ENCODE data around the gene PXMP4. TPM values are rescaled to one million over a fixed set of nuclear protein-coding genes. Genes with fewer than 3 reads are reported as not detected.

The PXMP4 gene
- polyA plus RNA-seq, 12 donors = 8.1 to 13.0 (median 10.4) TPM; not detected in 1

DNA sequence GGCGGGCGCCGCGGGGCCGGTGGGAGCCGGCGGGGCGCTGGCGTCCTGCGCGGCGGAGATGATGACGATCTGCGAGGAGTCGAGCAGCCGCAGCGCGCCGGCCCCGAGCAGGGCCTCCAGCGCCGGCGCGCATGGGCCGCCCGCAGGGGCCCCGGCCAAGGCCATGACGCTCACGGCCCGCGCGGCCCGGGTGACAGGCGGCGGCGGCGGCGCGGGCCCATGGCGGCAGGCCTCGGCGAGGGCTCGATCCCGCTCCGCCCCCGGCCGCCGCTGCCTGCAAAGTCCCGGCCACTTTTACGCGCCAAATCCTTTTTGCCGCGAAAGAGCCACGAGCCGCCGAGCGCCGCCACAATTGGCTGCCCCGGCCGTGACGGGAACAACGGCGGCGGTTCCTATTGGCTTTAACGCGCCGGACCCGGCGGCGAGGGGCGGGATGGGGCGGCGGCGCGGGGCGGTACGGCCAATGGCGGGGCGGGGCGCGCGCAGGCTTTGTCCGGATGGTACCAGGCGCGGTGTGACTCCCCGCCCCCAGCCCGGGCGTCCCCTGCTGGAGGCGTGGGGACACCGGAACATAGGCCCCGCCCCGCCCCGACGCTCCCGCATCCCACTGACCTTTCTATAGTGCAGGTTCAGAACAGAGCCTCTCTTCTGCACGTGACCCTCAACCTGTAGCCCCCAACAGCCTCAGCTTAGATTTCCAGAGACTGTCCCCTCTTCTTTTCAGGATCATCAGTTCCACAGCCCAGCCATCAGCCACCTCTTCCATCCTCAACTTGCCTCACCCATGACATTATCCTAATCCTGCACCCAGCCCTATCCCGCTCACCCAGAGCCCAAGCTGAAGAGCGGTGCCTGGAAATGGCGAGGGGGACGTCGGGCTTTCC lies 33.8 kb downstream of the PXMP4 start, which contains the start of gene E2F1:
E2F1 (minus strand) TSS at position 286 of the 884 bp plus-strand sequence; CDS start at position 165, 121 bp downstream.
- peak; percentile 92 for DNase-seq

DNA sequence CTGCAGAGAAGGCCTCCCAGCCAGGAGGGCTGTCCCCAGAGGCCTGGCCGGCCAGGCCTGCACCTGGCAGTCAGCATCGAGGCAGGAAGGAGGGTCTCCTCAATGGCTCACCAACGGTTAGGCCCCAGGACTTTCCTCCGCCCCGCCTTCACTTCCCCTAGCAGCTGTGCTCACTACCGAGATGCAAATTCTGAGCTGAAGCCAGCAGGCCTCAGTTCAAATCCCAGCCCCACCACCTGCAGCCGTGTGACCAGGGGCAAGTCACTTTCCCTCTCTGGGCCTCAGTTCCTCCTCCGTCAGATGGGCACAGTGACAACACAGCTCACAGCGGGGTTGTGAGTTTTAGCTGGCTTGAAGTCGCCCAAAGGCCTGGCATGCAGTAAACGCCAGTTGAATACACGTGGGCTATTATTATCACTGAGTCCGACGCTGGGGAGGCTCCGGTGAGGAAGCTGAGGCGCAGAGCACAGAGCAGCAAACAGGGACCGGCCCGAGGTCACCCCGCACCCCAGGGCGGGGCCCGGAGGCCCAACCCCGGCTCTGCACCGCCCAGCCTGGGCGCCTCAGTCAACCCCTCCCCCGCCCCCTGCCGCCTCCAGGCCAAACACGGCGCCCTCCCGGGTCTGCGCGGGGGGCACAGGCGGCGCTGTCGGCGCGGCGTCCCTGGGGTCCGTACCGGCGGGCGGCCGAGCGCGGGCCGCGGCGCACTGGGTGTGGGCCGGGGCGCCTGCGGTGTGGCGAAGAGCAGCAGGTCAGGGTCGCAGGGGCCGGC lies 34.6 kb downstream of the PXMP4 start:
- peak; percentile 48 for DNase-seq

DNA sequence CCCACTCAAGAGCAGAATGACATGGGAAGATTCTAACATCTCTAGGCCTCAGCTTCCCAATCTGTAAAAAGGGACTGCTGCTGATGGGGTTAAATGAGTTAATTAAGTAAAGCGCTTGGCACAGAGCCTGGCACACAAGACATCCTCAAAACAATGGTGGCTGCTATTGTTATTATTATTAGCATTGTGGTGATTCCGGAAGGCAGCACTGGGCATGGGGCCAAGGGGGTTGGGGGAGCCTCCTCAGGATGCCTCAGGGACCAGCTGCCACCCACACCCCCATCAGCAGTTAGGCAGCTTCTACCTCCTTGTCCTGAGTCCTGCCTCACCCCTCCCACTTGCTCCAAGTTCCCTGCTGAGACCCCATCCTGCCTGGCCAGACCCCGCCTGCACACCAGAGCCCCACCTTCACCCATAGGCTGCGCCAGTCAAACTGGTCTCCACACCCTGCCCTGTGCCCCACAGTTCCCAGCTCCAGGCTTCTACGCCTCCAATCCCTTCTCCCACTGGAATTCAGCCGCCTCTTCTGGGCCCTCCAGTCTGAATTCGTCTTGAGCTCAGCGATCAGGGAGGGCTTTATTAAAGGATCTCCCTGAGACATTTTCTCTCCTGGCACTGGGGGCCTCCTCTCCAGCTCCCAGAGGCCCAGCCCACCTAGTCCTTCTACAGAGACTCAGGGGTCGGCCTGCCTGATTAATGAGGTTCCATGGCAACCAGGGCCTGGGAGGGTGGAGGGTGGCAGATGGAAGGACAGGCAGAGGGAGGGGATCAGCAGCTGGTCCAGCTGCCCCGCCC lies 35.4 kb downstream of the PXMP4 start:
- no peak for DNase-seq

DNA sequence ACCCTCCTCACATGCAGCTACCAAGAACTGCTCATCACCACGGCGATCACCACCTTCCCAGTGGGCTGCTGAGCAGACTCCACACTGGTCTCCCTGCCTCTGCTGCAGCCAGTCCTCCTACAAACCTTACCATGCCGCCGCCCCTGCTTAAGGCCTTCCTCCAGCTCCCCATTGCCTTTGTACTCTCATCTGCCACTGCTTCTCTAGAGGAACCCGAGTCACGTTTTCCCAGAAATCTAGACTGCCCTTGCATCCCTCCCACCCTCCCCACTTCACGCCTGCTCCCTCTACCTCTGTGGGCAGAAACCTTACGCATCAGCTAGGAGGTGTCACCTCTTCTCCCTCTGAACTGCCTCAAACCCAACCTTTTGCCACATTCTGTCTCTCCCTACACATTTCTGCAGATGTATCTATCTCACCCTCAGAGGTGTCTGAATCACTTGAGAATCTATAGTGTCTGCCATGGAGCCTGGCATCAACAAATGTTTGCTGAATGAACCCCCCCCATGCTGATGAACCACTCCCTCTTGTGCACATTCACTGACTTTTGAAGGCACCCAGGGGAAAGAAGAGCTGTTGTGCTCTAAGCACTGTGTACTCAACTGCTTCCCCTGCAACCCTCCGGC lies 38.3 kb downstream of the PXMP4 start:
- DNase-seq = no peak

DNA sequence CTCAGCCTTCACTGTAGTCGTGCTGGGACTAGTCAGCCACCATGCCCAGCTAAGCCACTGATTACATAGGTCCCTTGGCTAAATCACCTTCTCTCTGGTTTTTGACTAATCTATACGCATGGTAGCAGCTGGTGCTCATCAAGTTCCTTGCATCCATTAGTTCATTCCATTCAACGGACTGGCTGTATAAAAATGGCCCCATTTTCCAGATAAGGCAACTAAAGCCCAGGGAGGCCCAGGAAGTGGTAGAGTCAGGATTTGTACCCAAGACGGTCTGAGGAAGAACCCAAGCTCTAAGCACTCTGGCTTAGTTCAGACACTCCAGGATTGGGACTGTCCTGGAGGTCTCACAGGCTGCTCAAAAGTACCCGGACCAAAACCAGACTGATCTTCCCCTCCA lies 38.8 kb downstream of the PXMP4 start:
- DNase-seq = no peak

DNA sequence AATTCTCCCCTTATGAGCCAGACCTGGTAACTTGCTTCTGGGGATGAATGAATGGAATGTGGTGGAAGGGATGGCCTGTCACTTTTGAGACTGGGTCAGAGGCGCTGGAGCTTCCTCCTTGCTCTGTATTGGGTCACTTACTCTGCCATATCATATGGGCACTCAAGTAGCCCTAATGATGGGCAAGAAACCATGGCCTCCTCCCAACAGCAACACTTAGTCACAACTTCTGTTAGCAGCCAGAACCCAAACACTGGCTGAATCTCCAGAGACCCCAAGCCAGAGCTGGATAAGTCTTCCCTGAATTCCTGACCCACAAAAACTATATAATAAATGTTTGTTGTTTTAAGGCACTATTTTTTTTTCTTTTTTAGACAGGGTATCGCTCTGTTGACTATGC lies 39.4 kb downstream of the PXMP4 start:
- DNase-seq = no peak

DNA sequence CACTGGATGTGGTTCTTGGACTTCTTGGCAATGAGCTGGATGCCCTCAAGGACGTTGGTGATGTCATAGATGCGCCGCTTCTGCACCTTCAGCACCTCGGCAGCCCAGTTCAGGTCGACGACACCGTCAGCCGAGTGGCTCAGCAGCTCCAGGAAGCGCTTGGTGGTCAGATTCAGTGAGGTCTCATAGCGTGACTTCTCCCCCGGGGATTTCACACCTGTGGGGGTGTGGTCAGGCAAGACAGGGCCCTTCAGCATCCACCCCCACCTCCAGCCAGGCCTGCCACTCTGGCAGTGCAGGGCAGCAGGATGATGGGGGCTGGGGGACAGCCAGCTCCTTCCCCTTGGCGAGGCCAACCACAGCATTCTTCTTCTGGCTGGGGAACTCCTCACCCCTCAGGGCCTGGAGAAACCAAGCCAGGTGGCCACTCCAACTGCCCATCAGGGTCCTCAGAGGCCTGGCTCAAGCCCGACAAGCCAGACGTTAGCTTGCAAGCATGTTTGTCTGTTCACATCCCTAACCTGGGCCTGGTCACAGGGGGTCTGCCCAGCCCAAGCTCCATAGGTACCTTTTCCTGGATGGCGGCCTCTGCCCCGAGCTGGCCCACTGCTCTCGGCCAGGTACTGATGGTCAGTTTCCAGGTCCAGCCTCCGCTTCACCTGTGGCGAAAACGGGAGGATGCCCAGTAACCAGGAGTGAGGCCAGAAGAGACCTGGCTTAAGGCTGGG lies 40.2 kb downstream of the PXMP4 start:
- no peak for DNase-seq

DNA sequence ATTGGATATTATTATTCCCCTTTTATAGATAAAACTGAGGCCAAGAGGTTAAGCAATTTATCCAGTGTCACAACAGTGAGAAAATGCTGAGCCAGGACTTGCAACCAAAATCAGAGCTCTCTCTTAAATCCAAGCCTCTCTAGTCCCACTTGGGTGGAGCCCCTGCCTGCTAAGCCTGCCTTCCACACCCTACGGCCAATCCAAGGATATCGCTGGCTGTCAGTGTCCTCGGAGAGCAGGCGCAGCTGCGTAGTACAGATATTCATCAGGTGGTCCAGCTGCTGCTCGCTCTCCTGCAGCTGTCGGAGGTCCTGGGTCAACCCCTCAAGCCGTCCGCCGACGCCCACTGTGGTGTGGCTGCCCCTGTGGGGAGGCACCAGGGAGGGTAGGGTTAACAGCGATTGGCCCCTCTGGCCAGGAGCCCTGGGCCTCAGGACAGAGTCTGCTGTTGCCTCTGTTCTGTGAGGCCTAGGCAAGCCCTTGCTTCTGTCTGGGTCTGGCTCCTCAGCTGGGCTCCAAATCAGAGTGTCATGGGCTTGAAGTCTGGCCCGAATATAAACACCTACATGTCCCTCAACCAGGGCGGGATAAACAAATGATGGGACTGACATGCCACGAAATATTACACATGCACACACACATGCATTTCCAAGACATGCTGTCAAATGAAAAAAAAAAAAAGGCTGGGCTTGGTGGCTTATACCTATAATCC lies 42.0 kb downstream of the PXMP4 start:
- DNase-seq = peak; percentile 72

DNA sequence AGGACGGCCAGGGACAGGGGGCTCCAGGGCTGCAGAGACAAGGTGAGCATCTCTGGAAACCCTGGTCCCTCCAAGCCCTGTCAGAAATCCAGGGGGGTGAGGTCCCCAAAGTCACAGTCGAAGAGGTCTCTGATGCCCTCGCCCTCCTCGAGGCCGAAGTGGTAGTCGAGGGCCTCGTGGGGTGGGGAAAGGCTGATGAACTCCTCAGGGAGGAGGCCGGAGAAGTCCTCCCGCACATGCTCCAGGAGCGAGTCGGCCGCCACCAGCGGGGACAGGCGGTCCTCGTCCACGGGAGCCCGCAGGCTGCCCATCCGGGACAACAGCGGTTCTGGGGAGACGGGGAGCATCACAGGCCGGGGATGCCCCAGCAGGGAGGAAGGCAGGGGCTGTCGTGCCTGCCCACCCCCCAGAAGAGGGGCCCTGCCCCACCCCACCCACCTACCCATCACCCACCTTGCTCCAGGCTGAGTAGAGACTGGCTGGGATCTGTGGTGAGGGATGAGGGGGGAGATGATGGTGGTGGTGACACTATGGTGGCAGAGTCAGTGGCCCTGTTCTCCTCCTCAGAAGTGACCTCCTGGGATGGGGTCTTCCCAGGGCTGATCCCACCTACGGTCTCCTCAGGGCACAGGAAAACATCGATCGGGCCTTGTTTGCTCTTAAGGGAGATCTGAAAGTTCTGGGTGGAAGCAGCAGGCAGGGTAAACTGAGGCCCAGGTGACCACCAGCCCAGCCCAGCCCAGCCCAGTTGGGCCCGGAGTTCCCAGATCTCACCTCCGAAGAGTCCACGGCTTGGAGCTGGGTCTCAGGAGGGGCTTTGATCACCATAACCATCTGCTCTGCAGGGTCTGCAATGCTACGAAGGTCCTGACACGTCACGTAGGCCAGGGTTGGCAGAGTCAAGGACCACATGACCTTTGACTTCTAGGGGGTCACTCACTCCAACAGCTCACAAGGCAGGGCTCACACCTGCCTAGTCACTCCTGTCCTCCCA lies 43.2 kb downstream of the PXMP4 start:
- DNase-seq = no peak

DNA sequence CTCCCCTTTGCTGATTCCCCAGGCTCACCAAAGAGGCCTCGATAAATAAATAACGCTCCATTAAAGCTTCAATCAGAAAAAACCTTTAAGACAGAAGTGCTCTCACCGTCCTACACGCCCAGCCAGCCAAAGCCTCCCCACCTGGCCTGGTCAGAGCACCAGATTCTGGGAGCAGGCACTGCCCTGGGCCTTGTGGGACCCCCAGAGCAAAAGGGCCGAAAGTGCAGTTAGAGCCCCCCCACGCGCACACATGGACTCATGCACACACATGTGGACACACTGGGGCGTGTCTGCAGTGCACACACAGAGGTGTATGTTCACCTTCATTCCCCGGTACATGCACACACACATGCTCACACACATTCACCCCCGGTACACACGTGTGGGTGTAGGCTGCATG lies 44.0 kb downstream of the PXMP4 start:
- no peak for DNase-seq

DNA sequence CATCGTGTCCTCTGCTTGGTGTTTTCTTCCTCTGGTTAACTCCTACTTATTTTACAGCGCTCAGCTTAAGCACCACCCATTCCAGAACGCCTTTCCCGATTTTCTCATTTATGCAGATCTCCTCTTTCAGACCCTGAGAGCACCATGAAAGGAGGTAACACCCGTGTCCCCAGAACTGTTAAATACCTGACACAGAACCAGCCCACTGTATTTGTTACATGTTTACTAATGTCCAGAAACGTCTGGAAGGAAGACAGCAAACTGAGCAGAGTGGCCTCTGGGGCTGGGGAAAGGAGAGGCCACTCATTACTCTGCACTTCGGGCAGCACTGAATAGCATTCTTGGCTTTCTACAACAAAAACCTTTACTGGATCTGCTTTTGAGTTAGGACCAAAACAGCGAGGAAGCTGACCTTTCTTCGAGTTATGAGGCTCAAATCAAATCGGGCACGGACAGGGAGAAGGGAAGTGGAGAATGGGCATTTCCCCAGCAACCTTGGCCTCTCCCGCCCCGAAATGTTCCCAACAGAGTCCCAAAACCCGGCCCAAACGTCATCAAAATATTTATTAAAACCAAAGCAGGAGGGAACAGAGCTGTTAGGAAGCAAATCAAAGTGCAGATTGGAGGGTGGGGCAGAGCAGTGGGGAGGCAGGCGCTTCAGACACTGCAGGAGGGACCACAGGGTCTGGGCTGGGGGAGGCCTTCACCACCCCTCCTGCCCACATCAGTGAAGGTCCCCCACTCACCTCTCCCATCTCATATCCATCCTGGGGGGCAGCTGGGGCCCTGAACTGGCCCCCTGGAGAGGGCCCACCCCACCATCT lies 44.8 kb downstream of the PXMP4 start:
- peak; percentile 42 for DNase-seq

DNA sequence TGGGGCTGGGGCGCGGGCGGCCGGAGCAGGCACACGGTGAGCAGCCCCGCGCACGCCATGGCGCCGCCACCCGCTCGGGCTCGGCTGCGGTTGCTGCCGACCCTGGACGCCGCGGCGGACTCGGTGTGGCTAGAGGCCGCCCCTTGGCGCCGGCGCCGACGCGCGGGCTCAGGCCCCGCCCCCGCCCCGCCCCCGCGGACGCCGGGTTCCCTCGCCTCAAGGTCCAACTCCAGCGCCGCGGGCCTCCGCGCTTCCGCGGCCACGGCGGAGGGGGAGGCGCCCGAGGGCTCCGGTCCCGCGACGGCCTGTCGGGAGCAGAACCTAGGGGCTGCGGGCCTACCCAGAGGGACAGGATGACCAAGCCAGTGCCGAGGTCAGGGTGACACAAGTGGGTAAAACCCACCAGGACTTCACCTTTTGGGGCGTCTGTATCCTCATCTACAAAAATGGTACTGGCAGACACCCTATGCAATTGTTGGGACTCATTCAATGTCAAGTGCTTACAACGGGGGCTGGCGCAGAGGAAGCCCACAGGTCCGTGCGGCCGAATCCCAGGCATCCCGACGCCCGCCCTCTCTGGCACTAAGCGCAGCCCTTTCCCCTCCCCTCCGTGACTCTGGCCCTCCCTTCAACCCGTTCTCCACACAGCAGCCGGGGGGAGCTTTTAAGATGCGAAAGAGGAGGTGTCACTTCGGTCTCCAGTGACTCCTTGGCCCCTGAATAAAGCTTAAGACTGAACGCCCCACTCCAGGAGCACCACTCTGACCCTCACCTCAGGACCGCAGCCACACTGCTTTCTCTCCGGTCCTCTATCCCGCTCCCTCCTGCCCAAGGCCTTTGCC lies 45.6 kb downstream of the PXMP4 start, which contains the start of gene NECAB3:
NECAB3 (minus strand) TSS at position 135 of the 842 bp plus-strand sequence; CDS start at position 59, 76 bp downstream.
- peak; percentile 82 for DNase-seq

DNA sequence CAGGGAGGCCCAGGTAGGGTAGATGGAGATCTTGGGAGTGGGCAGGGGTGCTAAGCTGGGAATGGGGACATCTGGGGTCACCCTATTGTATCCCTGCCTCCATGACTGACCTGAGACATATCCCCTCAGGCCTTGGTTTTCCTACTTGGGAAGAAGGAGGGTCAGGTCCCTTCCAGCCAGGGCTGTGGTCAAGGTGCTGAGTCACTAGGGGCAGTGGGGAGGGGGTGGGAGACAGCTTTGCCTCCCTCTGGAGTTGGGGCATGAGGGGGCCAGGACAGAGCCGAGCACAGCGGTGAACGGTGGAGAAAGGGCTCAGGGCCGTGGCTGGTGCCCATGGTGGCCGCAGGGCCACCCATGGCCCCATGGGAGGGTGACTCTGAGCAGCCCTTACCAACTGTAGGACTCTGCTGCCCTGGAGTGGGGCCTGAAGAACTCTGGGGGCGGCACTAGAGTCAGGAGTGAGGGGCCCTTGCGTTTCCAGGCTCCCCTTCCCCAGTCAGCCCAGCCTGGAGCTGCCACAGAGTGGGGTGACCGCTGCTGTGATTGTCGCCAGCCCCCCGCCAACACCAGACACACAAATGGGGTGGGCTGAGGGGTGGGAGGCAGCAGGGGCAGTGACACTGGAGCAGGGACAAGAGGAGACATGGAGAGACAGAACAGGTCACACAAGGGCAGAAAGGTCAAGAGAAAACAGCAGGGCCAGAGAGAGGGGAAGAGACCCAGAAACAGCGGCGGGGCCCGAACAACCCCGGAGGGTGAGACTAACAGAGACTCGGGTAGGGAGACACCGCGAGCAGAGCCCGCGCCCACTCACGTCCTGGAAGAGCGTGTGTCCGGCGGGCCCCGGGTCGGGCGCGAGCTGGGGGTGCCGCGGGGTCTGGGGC lies 46.5 kb downstream of the PXMP4 start:
- no peak for DNase-seq

DNA sequence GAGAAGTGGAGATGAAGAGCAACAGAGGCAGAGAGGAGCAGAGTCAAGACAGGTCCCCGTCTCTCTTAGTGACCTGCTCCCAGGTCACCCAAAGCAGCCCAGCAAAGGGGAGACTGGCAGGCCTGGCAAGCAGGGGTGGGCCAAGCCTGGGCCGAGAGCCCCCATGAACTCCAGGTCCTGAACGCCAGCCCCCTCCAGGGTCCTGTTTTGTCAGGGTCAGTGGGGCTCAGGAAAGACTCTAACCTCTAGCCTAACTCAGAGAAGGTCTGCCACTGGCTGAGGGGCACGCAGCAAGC lies 47.0 kb downstream of the PXMP4 start:
- DNase-seq = no peak

DNA sequence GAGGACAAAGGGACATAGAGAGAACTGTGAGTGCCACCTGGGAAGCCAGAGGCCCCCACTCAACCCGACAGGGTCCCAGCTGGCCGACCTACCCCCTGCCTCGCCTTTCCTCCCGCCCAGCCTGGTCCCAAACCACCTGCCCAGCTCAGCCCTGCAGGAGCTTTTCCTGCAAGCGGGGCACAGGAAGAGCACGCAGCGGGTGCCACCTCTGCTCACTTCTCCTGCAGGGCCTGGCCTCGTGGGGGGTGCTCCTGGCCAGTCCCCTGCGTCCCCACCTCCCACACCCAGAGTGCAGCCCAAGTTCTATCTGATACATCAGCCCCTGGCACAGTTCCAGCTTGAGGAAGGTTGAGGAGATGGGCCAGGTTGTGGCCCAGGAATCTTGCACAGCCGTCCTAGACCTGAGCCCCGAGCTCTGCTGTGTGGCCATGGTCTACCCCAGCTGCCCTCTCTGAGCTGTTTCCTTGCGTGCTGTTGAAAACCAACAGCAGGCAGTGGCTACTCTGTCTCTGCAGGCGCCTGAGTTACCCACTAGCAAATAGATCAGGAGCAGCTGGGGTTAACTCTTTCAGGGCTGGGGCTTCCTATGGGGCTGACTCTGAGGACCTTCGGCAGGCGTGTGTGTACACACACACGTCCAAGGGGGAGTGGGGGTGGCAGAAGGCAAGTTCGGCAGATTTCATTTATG lies 47.5 kb downstream of the PXMP4 start:
- no peak for DNase-seq

Measured in muscle of arm (tissue), 12 donors.